ENCODE measurements around the gene CLCN6. TPM values are rescaled to one million over a fixed set of nuclear protein-coding genes. Genes with fewer than 3 reads are reported as not detected.

Gene CLCN6
- total and polyA plus RNA-seq, 7 donors, result 3.0 to 19.7 (median 16.0) TPM

DNA sequence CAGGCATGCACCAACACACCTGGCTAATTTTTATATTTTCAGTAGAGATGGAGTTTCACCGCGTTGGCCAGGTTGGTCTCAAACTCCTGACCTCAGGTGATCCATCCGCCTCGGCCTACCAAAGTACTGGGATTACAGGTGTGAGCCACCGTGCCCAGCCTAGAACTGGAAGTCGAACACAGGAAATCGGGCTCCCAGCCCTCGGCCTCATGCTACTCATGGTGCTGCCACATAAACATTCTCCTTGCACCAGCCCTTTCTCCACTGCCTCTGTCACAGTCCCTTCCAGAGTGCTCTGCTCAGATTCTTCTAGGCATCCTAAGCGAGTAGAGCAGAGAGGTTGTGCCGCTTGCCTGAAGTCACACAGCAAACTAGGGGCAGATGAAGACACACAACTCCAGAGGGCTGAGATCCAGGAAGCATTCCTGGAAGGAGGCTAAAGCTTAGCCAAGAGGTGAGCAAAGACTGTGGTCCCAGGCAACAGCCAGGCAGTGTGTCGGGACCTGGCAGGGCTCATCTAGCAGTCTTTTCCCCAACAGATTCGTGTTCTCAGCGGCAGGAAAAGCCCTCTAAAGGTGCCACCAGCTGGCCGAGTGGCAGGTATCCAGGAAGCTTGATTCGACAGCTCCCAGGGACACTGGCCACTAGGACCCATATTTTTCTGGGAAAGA is 82.3 kb downstream of the CLCN6 start:
- H3K27ac ChIP-seq, result no peak overlapping the region
- H3K36me3 ChIP-seq, result no peaks in the 10 kb centered on the region
- intact Hi-C loops (cut with DNase I), result no loop called here
- H3K4me3 ChIP-seq, result no peak overlapping the region
- WGBS, 2 donors, result 77 to 86% methylated on average over 15 of the region's 15 CpGs
- no peak for DNase-seq
- no peaks in the 10 kb centered on the region for H3K9me3 ChIP-seq
- peaks cover 0 to 9% (median 0%) of the 10 kb centered on the region in 3 donors for H3K27me3 ChIP-seq
- no peak for TF ChIP-seq POLR2A (IDR thresholded peaks at IDR 0.05)
- TF ChIP-seq, protein P1, sequence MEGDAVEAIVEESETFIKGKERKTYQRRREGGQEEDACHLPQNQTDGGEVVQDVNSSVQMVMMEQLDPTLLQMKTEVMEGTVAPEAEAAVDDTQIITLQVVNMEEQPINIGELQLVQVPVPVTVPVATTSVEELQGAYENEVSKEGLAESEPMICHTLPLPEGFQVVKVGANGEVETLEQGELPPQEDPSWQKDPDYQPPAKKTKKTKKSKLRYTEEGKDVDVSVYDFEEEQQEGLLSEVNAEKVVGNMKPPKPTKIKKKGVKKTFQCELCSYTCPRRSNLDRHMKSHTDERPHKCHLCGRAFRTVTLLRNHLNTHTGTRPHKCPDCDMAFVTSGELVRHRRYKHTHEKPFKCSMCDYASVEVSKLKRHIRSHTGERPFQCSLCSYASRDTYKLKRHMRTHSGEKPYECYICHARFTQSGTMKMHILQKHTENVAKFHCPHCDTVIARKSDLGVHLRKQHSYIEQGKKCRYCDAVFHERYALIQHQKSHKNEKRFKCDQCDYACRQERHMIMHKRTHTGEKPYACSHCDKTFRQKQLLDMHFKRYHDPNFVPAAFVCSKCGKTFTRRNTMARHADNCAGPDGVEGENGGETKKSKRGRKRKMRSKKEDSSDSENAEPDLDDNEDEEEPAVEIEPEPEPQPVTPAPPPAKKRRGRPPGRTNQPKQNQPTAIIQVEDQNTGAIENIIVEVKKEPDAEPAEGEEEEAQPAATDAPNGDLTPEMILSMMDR (IDR thresholded peaks at IDR 0.05), result no peak
- TF ChIP-seq POLR2AphosphoS5 (IDR thresholded peaks at IDR 0.05), result no peak
- no peak for TF ChIP-seq EP300 (IDR thresholded peaks at IDR 0.05)
- no peaks in the 10 kb centered on the region for H3K4me1 ChIP-seq

DNA sequence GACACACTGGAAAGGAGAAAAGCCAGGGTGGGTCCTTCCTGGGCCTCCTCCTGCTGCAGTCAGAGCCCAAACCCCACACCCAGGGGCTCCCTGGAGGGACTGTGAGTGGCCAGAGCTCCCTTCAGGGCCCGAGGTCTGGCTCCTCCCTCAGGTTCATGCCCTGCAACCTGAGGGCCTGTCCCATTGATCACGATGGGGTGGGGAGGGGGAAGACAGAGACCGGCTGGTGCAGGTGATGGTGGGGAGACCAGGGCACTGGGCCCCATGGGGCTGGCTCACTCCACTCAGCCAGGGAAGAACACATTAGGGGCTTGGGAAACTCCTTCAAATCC is 82.9 kb downstream of the CLCN6 start:
- H3K9me3 ChIP-seq, result no peaks in the 10 kb centered on the region
- H3K36me3 ChIP-seq, result no peaks in the 10 kb centered on the region
- H3K27me3 ChIP-seq, result peaks cover 0 to 14% (median 0%) of the 10 kb centered on the region in 3 donors
- TF ChIP-seq POLR2AphosphoS5 (IDR thresholded peaks at IDR 0.05) (no peak), EP300 (IDR thresholded peaks at IDR 0.05) (no peak), POLR2A (IDR thresholded peaks at IDR 0.05) (no peak)
- TF ChIP-seq, protein P1 (IDR thresholded peaks at IDR 0.05), result no peak
- 51 to 52% methylated on average over 3 of the region's 3 CpGs for WGBS, 2 donors
- H3K4me1 ChIP-seq, result no peaks in the 10 kb centered on the region
- intact Hi-C loops (cut with DNase I), result no loop called here
- no peak for DNase-seq
- no peak overlapping the region for H3K27ac ChIP-seq
- no peak overlapping the region for H3K4me3 ChIP-seq

DNA sequence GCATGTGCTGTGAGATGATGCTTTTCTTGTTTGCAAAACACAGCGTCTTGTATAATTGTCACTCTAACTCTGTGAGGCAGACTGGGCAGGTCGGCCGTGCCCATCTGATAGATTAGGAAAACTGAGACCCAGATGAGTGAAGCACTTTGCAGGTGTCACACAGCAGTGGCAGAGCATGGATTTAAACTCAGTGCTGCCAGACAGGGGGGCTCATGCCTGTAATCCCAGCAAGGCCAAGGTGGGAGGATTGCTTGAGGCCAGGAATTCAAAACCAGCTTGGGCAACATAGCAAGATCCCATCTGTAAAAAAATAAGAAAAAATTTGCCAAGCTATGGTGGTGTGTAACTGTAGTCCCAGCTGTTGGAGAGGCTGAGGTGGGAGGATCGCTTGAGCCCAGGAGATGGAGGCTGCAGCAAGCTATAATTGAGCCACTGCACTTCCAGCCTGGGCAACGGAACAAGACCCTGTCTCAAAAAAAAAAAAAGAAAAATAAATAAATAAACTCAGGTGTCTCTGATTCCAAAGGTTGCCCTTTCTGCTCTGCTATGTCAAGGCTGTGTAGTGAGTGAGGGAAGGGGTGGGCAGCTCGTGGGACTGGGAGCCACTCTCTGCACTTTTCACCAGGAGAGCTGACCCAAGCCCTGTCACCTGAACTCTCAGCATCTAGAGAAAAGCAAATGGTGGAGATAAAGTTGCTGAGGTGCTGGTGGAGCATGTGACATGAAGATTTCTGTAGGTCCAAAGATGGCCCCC is 85.6 kb downstream of the CLCN6 start:
- Histone ChIP-seq H3K27ac (no peak overlapping the region), H3K27me3 (peaks cover 0 to 34% (median 9%) of the 10 kb centered on the region in 3 donors), H3K4me3 (no peak overlapping the region), H3K36me3 (no peaks in the 10 kb centered on the region), H3K4me1 (no peaks in the 10 kb centered on the region), H3K9me3 (no peaks in the 10 kb centered on the region)
- DNase-seq, result no peak
- 67 to 82% methylated on average over 6 of the region's 6 CpGs for WGBS, 2 donors
- TF ChIP-seq, protein P1 (IDR thresholded peaks at IDR 0.05), result no peak
- TF ChIP-seq EP300 (IDR thresholded peaks at IDR 0.05) (no peak), POLR2A (IDR thresholded peaks at IDR 0.05) (no peak), POLR2AphosphoS5 (IDR thresholded peaks at IDR 0.05) (no peak)
- intact Hi-C loops (cut with DNase I), result loop anchor here (5.0 kb wide), 1 partner anchor 54 kb away; no protein-coding TSS in a partner anchor

Small RNA genes within 50 kb of the gene (small RNA-seq; reads per million reads assigned to genes)
- gene RF02156, result 0 reads per million in 3 donors
- gene RF02157, result 0 reads per million in 3 donors
- 0 reads per million in 3 donors for gene RF02158

Other genes with a start within 250 kb of the CLCN6 start
- gene FBXO2, start 151.8 kb upstream of the CLCN6 start, total RNA-seq, result 1 to 10 TPM; 3.5 to 9.7 (median 6.7) TPM
- 1 to 10 TPM in 2 of 3 donors, not detected in 1; 1.2 to 2.8 TPM for gene FBXO2, start 151.8 kb upstream of the CLCN6 start, polyA plus RNA-seq
- gene FBXO44, start 151.3 kb upstream of the CLCN6 start, total RNA-seq, result 10 to 100 TPM; 12.5 to 27.3 (median 23.4) TPM
- gene FBXO44, start 151.3 kb upstream of the CLCN6 start, polyA plus RNA-seq, result 10 to 100 TPM in 1 of 3 donors, 1 to 10 TPM in 2; 1.6 to 14.2 (median 3.0) TPM
- 10 to 100 TPM in 3 of 4 donors, 1 to 10 TPM in 1; 9.2 to 19.9 (median 11.5) TPM for gene FBXO6, start 142.0 kb upstream of the CLCN6 start, total RNA-seq
- 10 to 100 TPM in 1 of 3 donors, 1 to 10 TPM in 2; 6.9 to 17.8 (median 9.0) TPM for gene FBXO6, start 142.0 kb upstream of the CLCN6 start, polyA plus RNA-seq
- 10 to 100 TPM; 28.2 to 57.9 (median 41.4) TPM for gene MAD2L2, start 125.0 kb upstream of the CLCN6 start, total RNA-seq
- 10 to 100 TPM in 2 of 3 donors, 1 to 10 TPM in 1; 8.8 to 26.4 (median 15.0) TPM for gene MAD2L2, start 125.0 kb upstream of the CLCN6 start, polyA plus RNA-seq
- under 1 TPM in 2 of 4 donors, not detected in 2; 0.28 to 0.36 TPM for gene DRAXIN, start 114.5 kb upstream of the CLCN6 start, total RNA-seq
- under 1 TPM in 1 of 3 donors, not detected in 2; 0.13 TPM for gene DRAXIN, start 114.5 kb upstream of the CLCN6 start, polyA plus RNA-seq
- 10 to 100 TPM; 22.8 to 58.3 (median 33.6) TPM for gene AGTRAP, start 70.1 kb upstream of the CLCN6 start, total RNA-seq
- 10 to 100 TPM in 2 of 3 donors, 1 to 10 TPM in 1; 6.7 to 57.3 (median 12.0) TPM for gene AGTRAP, start 70.1 kb upstream of the CLCN6 start, polyA plus RNA-seq
- gene C1orf167, start 44.0 kb upstream of the CLCN6 start, total RNA-seq, result 1 to 10 TPM in 2 of 4 donors, under 1 TPM in 1, not detected in 1; 0.66 to 1.8 (median 1.1) TPM
- 1 to 10 TPM; 1.6 to 2.4 (median 2.2) TPM for gene C1orf167, start 44.0 kb upstream of the CLCN6 start, polyA plus RNA-seq
- gene MTHFR, start 227 bp upstream of the CLCN6 start, total RNA-seq, result 10 to 100 TPM; 16.8 to 38.3 (median 27.9) TPM
- 10 to 100 TPM in 2 of 3 donors, 1 to 10 TPM in 1; 6.6 to 34.6 (median 13.6) TPM for gene MTHFR, start 227 bp upstream of the CLCN6 start, polyA plus RNA-seq
- not detected for gene NPPA, start 41.6 kb downstream of the CLCN6 start, total RNA-seq
- gene NPPA, start 41.6 kb downstream of the CLCN6 start, polyA plus RNA-seq, result 1 to 10 TPM in 1 of 3 donors, under 1 TPM in 1, not detected in 1; 0.92 to 8.6 TPM
- gene NPPB, start 52.8 kb downstream of the CLCN6 start, total RNA-seq, result not detected
- gene NPPB, start 52.8 kb downstream of the CLCN6 start, polyA plus RNA-seq, result 1 to 10 TPM in 2 of 3 donors, not detected in 1; 2.0 to 8.4 TPM
- 10 to 100 TPM; 46.6 to 86.7 (median 66.6) TPM for gene KIAA2013, start 120.2 kb downstream of the CLCN6 start, total RNA-seq
- 10 to 100 TPM; 26.4 to 61.2 (median 28.9) TPM for gene KIAA2013, start 120.2 kb downstream of the CLCN6 start, polyA plus RNA-seq
- gene PLOD1, start 128.5 kb downstream of the CLCN6 start, total RNA-seq, result 10 to 100 TPM; 41.1 to 76.2 (median 51.0) TPM
- gene PLOD1, start 128.5 kb downstream of the CLCN6 start, polyA plus RNA-seq, result 10 to 100 TPM in 2 of 3 donors, 1 to 10 TPM in 1; 5.4 to 40.9 (median 16.2) TPM
- gene MFN2, start 174.3 kb downstream of the CLCN6 start, total RNA-seq, result 100 to 1,000 TPM in 2 of 4 donors, 10 to 100 TPM in 2; 83.9 to 121 (median 96.9) TPM
- gene MFN2, start 174.3 kb downstream of the CLCN6 start, polyA plus RNA-seq, result 10 to 100 TPM; 33.0 to 61.5 (median 58.0) TPM
- gene MIIP, start 213.3 kb downstream of the CLCN6 start, total RNA-seq, result 10 to 100 TPM; 23.7 to 31.2 (median 27.4) TPM
- gene MIIP, start 213.3 kb downstream of the CLCN6 start, polyA plus RNA-seq, result 10 to 100 TPM; 12.7 to 32.6 (median 18.0) TPM